ENCODE measurements around the gene RCSD1.

Gene RCSD1

GRCh38 chr1:167746013-167746672 is 116.1 kb downstream of the RCSD1 start:
- no peak for DNase-seq (ENCODE audit: low spot score)

- no peak for DNase-seq (ENCODE audit: low spot score)
Observed at GRCh38 chr1:167746988-167747655, 117.1 kb downstream of the RCSD1 start.

- DNase-seq (ENCODE audit: low spot score) = no peak
Observed at GRCh38 chr1:167747988-167748387, 118.0 kb downstream of the RCSD1 start.

GRCh38 chr1:167748906-167749305 is 118.9 kb downstream of the RCSD1 start:
- DNase-seq (ENCODE audit: low spot score) = no peak

- DNase-seq (ENCODE audit: low spot score) = no peak
Observed at GRCh38 chr1:167749741-167750140, 119.7 kb downstream of the RCSD1 start.

GRCh38 chr1:167750641-167751040 is 120.6 kb downstream of the RCSD1 start:
- no peak for DNase-seq (ENCODE audit: low spot score)

GRCh38 chr1:167751676-167752075 is 121.6 kb downstream of the RCSD1 start:
- no peak for DNase-seq (ENCODE audit: low spot score)

GRCh38 chr1:167752219-167752985 is 122.4 kb downstream of the RCSD1 start:
- peak; percentile 43 for DNase-seq (ENCODE audit: low spot score)

GRCh38 chr1:167755654-167756053 is 125.6 kb downstream of the RCSD1 start:
- no peak for DNase-seq (ENCODE audit: low spot score)

Data from kidney tubule cell (primary cell).